Endothelial cell of umbilical vein (primary cell): ENCODE data around the gene LRP1.

Experiments
- POLR2A ChIP-seq: IDR thresholded peaks from 2 replicates; pipeline ENCODE4 v1.6.1; 2012; ENCODE audit warnings: low read depth, mild to moderate bottlenecking, control low read depth, low read length
- TF ChIP-seq, protein P1 (sequence below), 2 donors: IDR thresholded peaks; 1 replicate in 1 of 2; 2 replicates in 1 of 2; pipeline ENCODE4 v1.5.1; 2011; ENCODE audit warnings: low read length in 2 of 2, mild to moderate bottlenecking in 2 of 2, moderate library complexity in 2 of 2, control low read depth in 1 of 2, inconsistent platforms in 1 of 2, low read depth in 1 of 2; ENCODE audit not compliant: insufficient read depth in 1 of 2; ENCODE audit errors: extremely low read depth in 1 of 2

DNA sequence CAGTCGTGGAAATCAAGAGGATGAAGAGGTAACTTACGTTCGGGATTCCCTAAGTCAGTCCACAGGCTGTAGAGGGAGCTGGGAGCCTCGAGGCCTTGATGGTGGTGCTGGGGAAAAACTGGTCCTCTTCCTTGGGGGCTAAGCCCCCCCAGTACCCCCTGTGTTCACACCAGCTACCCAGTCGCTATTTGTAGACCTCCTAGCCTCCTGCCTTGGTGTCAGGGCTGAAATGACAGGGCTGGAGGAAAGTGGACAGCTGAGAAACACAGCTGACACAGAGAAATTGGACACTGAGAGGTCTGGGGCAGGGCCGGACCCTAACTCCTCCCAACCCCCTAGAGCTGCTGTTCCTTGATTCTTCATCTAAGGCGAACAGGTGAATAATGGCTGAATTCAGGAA lies 122.7 kb downstream of the LRP1 start, which contains the start of gene STAC3:
- TF ChIP-seq POLR2A: no peak
- TF ChIP-seq, protein P1, sequence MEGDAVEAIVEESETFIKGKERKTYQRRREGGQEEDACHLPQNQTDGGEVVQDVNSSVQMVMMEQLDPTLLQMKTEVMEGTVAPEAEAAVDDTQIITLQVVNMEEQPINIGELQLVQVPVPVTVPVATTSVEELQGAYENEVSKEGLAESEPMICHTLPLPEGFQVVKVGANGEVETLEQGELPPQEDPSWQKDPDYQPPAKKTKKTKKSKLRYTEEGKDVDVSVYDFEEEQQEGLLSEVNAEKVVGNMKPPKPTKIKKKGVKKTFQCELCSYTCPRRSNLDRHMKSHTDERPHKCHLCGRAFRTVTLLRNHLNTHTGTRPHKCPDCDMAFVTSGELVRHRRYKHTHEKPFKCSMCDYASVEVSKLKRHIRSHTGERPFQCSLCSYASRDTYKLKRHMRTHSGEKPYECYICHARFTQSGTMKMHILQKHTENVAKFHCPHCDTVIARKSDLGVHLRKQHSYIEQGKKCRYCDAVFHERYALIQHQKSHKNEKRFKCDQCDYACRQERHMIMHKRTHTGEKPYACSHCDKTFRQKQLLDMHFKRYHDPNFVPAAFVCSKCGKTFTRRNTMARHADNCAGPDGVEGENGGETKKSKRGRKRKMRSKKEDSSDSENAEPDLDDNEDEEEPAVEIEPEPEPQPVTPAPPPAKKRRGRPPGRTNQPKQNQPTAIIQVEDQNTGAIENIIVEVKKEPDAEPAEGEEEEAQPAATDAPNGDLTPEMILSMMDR (IDR thresholded peaks at IDR 0.05; ENCODE audit: extremely low read depth in 1 of 2, insufficient read depth in 1 of 2, low read depth in 1 of 2, low read length in 2 of 2): no peak
